RWPE1 (cell line): Measurements from ENCODE around the gene AKAP9.
A peak's percentile ranks its signal among the peaks of the same experiment; 100 is the strongest.
"Not testable (repeated sequence)": the region's sequence is repeated elsewhere in the genome, so short reads cannot be mapped to it uniquely, and the experiment has no call there.

Source experiments
- CTCF ChIA-PET: fragments of 350-600 bp; sonication (Branson Sonifier 250); formaldehyde crosslinking; extraction: SDS; loops from one replicate; lab custom pipeline; 2021; lab: Yijun Ruan, JAX
- POLR2A ChIA-PET: fragments of 400-600 bp; formaldehyde crosslinking; extraction: SDS; loops from one replicate; lab custom pipeline; 2020; ENCODE audit warnings: antibody characterized with exemption; ENCODE audit not compliant: low non-redundant PET; lab: Yijun Ruan, JAX
- DNase-seq: peaks from one replicate; pipeline ENCODE4 v3.0.0; 2012; ENCODE audit warnings: low spot score
- H3K27ac ChIP-seq: fragments of 450-650 bp; 2 replicates; pipeline ENCODE4 v1.5.1; 2017
- TF ChIP-seq, protein P1 (sequence below): fragments of 450-650 bp; conservative IDR thresholded peaks from 2 replicates; pipeline ENCODE4 v1.5.1; 2017; ENCODE audit warnings: low read depth, mild to moderate bottlenecking

AKAP9 gene

DNA sequence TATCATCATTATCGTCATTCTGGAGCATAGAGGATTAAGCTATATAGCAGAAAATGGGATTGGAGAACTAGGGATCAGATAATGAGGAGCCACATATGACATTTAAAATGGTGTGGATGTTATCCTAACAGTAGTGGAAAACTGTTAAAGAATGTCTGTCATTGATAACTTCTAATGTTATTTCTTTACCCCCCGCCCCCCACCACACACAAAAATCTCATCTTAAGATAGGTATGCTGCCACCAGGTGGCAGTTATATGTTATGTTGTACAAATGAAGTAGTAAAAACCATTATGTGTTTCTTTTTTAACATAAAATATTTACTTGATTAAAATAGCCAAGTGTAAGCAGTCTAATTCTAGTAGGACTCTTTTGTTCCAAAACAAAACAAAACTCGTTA is 13.0 kb downstream of the AKAP9 start:
- peak; percentile 13 for DNase-seq
- CTCF ChIA-PET = interaction anchor here (0.7 kb wide), 1 partner anchor 327 kb away, joined by 4 read pairs; no protein-coding TSS in a partner anchor
- POLR2A ChIA-PET = no interaction called here
- TF ChIP-seq, protein P1, sequence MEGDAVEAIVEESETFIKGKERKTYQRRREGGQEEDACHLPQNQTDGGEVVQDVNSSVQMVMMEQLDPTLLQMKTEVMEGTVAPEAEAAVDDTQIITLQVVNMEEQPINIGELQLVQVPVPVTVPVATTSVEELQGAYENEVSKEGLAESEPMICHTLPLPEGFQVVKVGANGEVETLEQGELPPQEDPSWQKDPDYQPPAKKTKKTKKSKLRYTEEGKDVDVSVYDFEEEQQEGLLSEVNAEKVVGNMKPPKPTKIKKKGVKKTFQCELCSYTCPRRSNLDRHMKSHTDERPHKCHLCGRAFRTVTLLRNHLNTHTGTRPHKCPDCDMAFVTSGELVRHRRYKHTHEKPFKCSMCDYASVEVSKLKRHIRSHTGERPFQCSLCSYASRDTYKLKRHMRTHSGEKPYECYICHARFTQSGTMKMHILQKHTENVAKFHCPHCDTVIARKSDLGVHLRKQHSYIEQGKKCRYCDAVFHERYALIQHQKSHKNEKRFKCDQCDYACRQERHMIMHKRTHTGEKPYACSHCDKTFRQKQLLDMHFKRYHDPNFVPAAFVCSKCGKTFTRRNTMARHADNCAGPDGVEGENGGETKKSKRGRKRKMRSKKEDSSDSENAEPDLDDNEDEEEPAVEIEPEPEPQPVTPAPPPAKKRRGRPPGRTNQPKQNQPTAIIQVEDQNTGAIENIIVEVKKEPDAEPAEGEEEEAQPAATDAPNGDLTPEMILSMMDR = peak; percentile 23; the same call in 1 of the 2 replicates
- H3K27ac ChIP-seq = no peak overlapping the region

DNA sequence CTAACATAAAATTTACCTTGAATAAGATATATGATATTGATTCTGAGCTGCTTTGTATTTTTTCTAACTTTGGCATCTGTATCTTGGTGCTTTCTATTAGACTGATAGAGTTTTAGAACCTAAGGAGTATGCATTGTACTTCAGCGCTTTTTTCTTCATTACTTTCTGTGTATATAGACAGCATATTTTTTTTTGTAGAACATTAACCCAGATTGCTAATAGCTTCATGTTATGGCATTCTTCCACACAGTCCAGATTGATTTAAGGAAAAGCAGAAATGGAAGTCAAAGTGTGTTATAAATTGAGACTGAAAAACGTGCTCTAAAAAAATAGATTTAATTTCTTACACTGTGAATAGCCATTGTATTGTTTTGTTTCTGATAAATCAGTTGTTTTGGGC is 15.8 kb downstream of the AKAP9 start:
- CTCF ChIA-PET = interaction anchor here (0.6 kb wide), 1 partner anchor 141 kb away, joined by 3 read pairs; no protein-coding TSS in a partner anchor
- DNase-seq, H3K27ac ChIP-seq, POLR2A ChIA-PET: not testable (repeated sequence)

GRCh38 chr7:91957232-91957631 is 16.6 kb downstream of the AKAP9 start:
- ChIA-PET CTCF (interaction anchor here (1.1 kb wide), 1 partner anchor 26 kb away, joined by 3 read pairs; no protein-coding TSS in a partner anchor), POLR2A (no interaction called here)
- TF ChIP-seq, protein P1 = no peak
- DNase-seq = no peak
- H3K27ac ChIP-seq = no peak overlapping the region

- no peak for DNase-seq
- ChIA-PET CTCF (interaction anchor here (1.1 kb wide), 1 partner anchor 26 kb away, joined by 3 read pairs; no protein-coding TSS in a partner anchor), POLR2A (no interaction called here)
- no peak overlapping the region for H3K27ac ChIP-seq
- TF ChIP-seq, protein P1 = no peak
Observed at GRCh38 chr7:91957823-91958222, 17.2 kb downstream of the AKAP9 start.

GRCh38 chr7:91959023-91959422 is 18.4 kb downstream of the AKAP9 start:
- H3K27ac ChIP-seq = no peak overlapping the region
- CTCF ChIA-PET = interaction anchor here (0.8 to 1.2 kb wide), 2 partner anchors 43 to 129 kb away, joined by 4 read pairs; no protein-coding TSS in a partner anchor
- POLR2A ChIA-PET = no interaction called here
- TF ChIP-seq, protein P1 = no peak
- no peak for DNase-seq

- ChIA-PET POLR2A (no interaction called here), CTCF (no interaction called here)
- H3K27ac ChIP-seq = no peak overlapping the region
- TF ChIP-seq, protein P1 = no peak
- DNase-seq = no peak
Observed at GRCh38 chr7:91961816-91962215, 21.2 kb downstream of the AKAP9 start.

GRCh38 chr7:91962419-91962818 is 21.8 kb downstream of the AKAP9 start:
- ChIA-PET CTCF (no interaction called here), POLR2A (no interaction called here)
- no peak overlapping the region for H3K27ac ChIP-seq
- no peak for DNase-seq
- TF ChIP-seq, protein P1 = no peak

- CTCF ChIA-PET, H3K27ac ChIP-seq, POLR2A ChIA-PET, DNase-seq: not testable (repeated sequence)
Observed at GRCh38 chr7:91967513-91967912, 26.9 kb downstream of the AKAP9 start.
